ENCODE measurements around the gene PSTPIP2. TPM values are rescaled to one million over a fixed set of nuclear protein-coding genes. Genes with fewer than 3 reads are reported as not detected.

Gene PSTPIP2
- total RNA-seq, 2 donors from 2014 or later, result 3.0 to 3.8 TPM

- no peaks in the 10 kb centered on the region for H3K36me3 ChIP-seq
- no peak for TF ChIP-seq CTCF (IDR thresholded peaks at IDR 0.05)
- no peak overlapping the region for H3K27ac ChIP-seq
- H3K4me1 ChIP-seq, result no peaks in the 10 kb centered on the region
- intact Hi-C loops (cut with DNase I), result no loop called here
- no peaks in the 10 kb centered on the region for H3K9me3 ChIP-seq
- DNase-seq, result no peak
- H3K27me3 ChIP-seq, result no peaks in the 10 kb centered on the region
- H3K9ac ChIP-seq (ENCODE audit: low read depth in 2 of 2, low read length in 2 of 2), result no peak overlapping the region
- no peak overlapping the region for H3K4me3 ChIP-seq
These were observed 69.1 kb downstream of the PSTPIP2 start for GRCh38 chr18:46002934-46003333.

- intact Hi-C loops (cut with DNase I), result no loop called here
- Histone ChIP-seq H3K4me3 (no peak overlapping the region), H3K27me3 (no peaks in the 10 kb centered on the region)
These were observed 70.2 kb downstream of the PSTPIP2 start for GRCh38 chr18:46001892-46002291.

GRCh38 chr18:46001074-46001473, 71.0 kb downstream of the PSTPIP2 start:
- Histone ChIP-seq H3K9me3 (no peaks in the 10 kb centered on the region), H3K4me3 (no peak overlapping the region), H3K27ac (no peak overlapping the region), H3K9ac (ENCODE audit: low read depth in 2 of 2, low read length in 2 of 2) (no peak overlapping the region), H3K4me1 (no peaks in the 10 kb centered on the region), H3K36me3 (no peaks in the 10 kb centered on the region), H3K27me3 (no peaks in the 10 kb centered on the region)
- TF ChIP-seq CTCF (IDR thresholded peaks at IDR 0.05), result no peak
- intact Hi-C loops (cut with DNase I), result no loop called here
- DNase-seq, result no peak

More at GRCh38 chr18:46001892-46002291, 70.2 kb downstream of the PSTPIP2 start:
- H3K4me1 ChIP-seq, result no peaks in the 10 kb centered on the region
- DNase-seq, result no peak
- H3K27ac ChIP-seq, result no peak overlapping the region
- H3K9me3 ChIP-seq, result no peaks in the 10 kb centered on the region
- no peaks in the 10 kb centered on the region for H3K36me3 ChIP-seq
- TF ChIP-seq CTCF (IDR thresholded peaks at IDR 0.05), result no peak
- no peak overlapping the region for H3K9ac ChIP-seq (ENCODE audit: low read depth in 2 of 2, low read length in 2 of 2)

GRCh38 chr18:45999536-45999935, 72.5 kb downstream of the PSTPIP2 start:
- Histone ChIP-seq H3K27me3 (no peaks in the 10 kb centered on the region), H3K36me3 (no peaks in the 10 kb centered on the region), H3K27ac (no peak overlapping the region), H3K4me3 (no peak overlapping the region), H3K9ac (ENCODE audit: low read depth in 2 of 2, low read length in 2 of 2) (no peak overlapping the region), H3K9me3 (no peaks in the 10 kb centered on the region), H3K4me1 (no peaks in the 10 kb centered on the region)
- TF ChIP-seq CTCF (IDR thresholded peaks at IDR 0.05), result no peak
- intact Hi-C loops (cut with DNase I), result no loop called here
- DNase-seq, result no peak

- intact Hi-C loops (cut with DNase I), result no loop called here
- Histone ChIP-seq H3K4me3 (no peak overlapping the region), H3K4me1 (no peaks in the 10 kb centered on the region), H3K9ac (ENCODE audit: low read depth in 2 of 2, low read length in 2 of 2) (no peak overlapping the region), H3K36me3 (no peaks in the 10 kb centered on the region), H3K27me3 (no peaks in the 10 kb centered on the region), H3K9me3 (no peaks in the 10 kb centered on the region), H3K27ac (no peak overlapping the region)
- no peak for TF ChIP-seq CTCF (IDR thresholded peaks at IDR 0.05)
- DNase-seq, result no peak
These were observed 73.8 kb downstream of the PSTPIP2 start for GRCh38 chr18:45998244-45998643.
